WTC11 (cell line): ENCODE results near the gene ODAD3. TPM values are rescaled to one million over a fixed set of nuclear protein-coding genes. Genes with fewer than 3 reads are reported as not detected.

Experiments used
- EMX1 ChIP-seq: fragments of 250-450 bp; sonication (Bioruptor Pico); IDR thresholded peaks from 2 replicates; pipeline ENCODE4 v1.8.0; 2021; ENCODE audit warnings: mild to moderate bottlenecking
- GRHL2 ChIP-seq: fragments of 250-450 bp; sonication (Bioruptor Pico); IDR thresholded peaks from 2 replicates; pipeline ENCODE4 v1.8.0; 2022; ENCODE audit warnings: mild to moderate bottlenecking, moderate library complexity; ENCODE audit not compliant: insufficient replicate concordance, severe bottlenecking
- GTF2I ChIP-seq: fragments of 250-450 bp; sonication (Bioruptor Pico); conservative IDR thresholded peaks from 2 replicates; pipeline ENCODE4 v1.4.0; 2021; ENCODE audit warnings: mild to moderate bottlenecking
- JAZF1 ChIP-seq: fragments of 250-450 bp; sonication (Bioruptor Pico); IDR thresholded peaks from 2 replicates; pipeline ENCODE4 v1.9.0; 2021; ENCODE audit warnings: moderate library complexity, mild to moderate bottlenecking, inconsistent platforms
- MXD4 ChIP-seq: fragments of 250-450 bp; sonication (Bioruptor Pico); IDR thresholded peaks from 2 replicates; pipeline ENCODE4 v1.8.0; 2021; ENCODE audit warnings: mild to moderate bottlenecking, moderate library complexity, borderline replicate concordance
- NR2C2 ChIP-seq: sonication (generic); formaldehyde crosslinking; IDR thresholded peaks from 2 replicates; pipeline ENCODE4 v1.8.0; 2022; ENCODE audit warnings: mild to moderate bottlenecking, missing genetic modification reagents
- OVOL2 ChIP-seq: fragments of 250-450 bp; sonication (Bioruptor Pico); IDR thresholded peaks from 2 replicates; pipeline ENCODE4 v1.9.0; 2021; ENCODE audit warnings: mild to moderate bottlenecking, borderline replicate concordance
- RELA ChIP-seq: sonication (generic); formaldehyde crosslinking; IDR thresholded peaks from 2 replicates; pipeline ENCODE4 v1.8.1; 2022; ENCODE audit warnings: missing genetic modification reagents, mild to moderate bottlenecking, borderline replicate concordance
- SOX15 ChIP-seq: fragments of 250-450 bp; sonication (Bioruptor Pico); IDR thresholded peaks from 2 replicates; pipeline ENCODE4 v1.9.0; 2021; ENCODE audit warnings: mild to moderate bottlenecking
- TCF7 ChIP-seq: sonication (generic); formaldehyde crosslinking; IDR thresholded peaks from 2 replicates; pipeline ENCODE4 v1.8.0; 2022; ENCODE audit warnings: mild to moderate bottlenecking, low read depth, missing genetic modification reagents, moderate library complexity
- TEAD1 ChIP-seq: sonication (generic); formaldehyde crosslinking; IDR thresholded peaks from 2 replicates; pipeline ENCODE4 v1.8.0; 2022; ENCODE audit warnings: mild to moderate bottlenecking, missing genetic modification reagents
- TEAD4 ChIP-seq: sonication (generic); formaldehyde crosslinking; IDR thresholded peaks from 2 replicates; pipeline ENCODE4 v1.8.0; 2022; ENCODE audit warnings: mild to moderate bottlenecking, missing genetic modification reagents
- TP53 ChIP-seq: sonication (generic); formaldehyde crosslinking; IDR thresholded peaks from 2 replicates; pipeline ENCODE4 v1.8.1; 2023; ENCODE audit warnings: mild to moderate bottlenecking, missing genetic modification reagents
- ZBTB21 ChIP-seq: sonication (generic); formaldehyde crosslinking; IDR thresholded peaks from 2 replicates; pipeline ENCODE4 v1.8.1; 2023; ENCODE audit warnings: mild to moderate bottlenecking, missing genetic modification reagents, borderline replicate concordance
- ZNF138 ChIP-seq: sonication (generic); formaldehyde crosslinking; conservative IDR thresholded peaks from 2 replicates; pipeline ENCODE4 v1.8.1; 2022; ENCODE audit warnings: mild to moderate bottlenecking, moderate library complexity, missing genetic modification reagents
- ZNF281 ChIP-seq: sonication (generic); formaldehyde crosslinking; IDR thresholded peaks from 2 replicates; pipeline ENCODE4 v1.8.0; 2023; ENCODE audit warnings: mild to moderate bottlenecking, missing genetic modification reagents
- ZNF317 ChIP-seq: sonication (generic); formaldehyde crosslinking; IDR thresholded peaks from 2 replicates; pipeline ENCODE4 v1.8.1; 2023; ENCODE audit warnings: low read depth, mild to moderate bottlenecking, moderate library complexity, missing genetic modification reagents, borderline replicate concordance
- total RNA-seq: library from RNA; stranded (reverse); gene quantifications from 3 replicates; pipeline ENCODE4 v1.2.3, GENCODE V29; 2021
- TF ChIP-seq, protein P1 (sequence below): fragments of 200-600 bp; IDR thresholded peaks from 2 replicates; pipeline ENCODE4 v1.8.0; 2022; ENCODE audit warnings: antibody characterized with exemption
- TF ChIP-seq, protein P2 (sequence below): sonication (generic); formaldehyde crosslinking; conservative IDR thresholded peaks from 2 replicates; pipeline ENCODE4 v1.8.1; 2022; ENCODE audit warnings: mild to moderate bottlenecking, missing genetic modification reagents
- TF ChIP-seq, protein P3 (sequence below): sonication (generic); formaldehyde crosslinking; IDR thresholded peaks from 2 replicates; pipeline ENCODE4 v1.8.0; 2023; ENCODE audit warnings: missing genetic modification reagents
- TF ChIP-seq, protein P4 (sequence below): fragments of 250-450 bp; sonication (Bioruptor Pico); IDR thresholded peaks from 2 replicates; pipeline ENCODE4 v1.9.0; 2021; ENCODE audit warnings: mild to moderate bottlenecking, borderline replicate concordance
- TF ChIP-seq, protein P5 (sequence below): sonication (generic); formaldehyde crosslinking; IDR thresholded peaks from 2 replicates; pipeline ENCODE4 v1.8.1; 2022; ENCODE audit warnings: low read depth, missing genetic modification reagents, borderline replicate concordance
- TF ChIP-seq, protein P6 (sequence below): sonication (generic); formaldehyde crosslinking; IDR thresholded peaks from 2 replicates; pipeline ENCODE4 v1.8.0; 2023; ENCODE audit warnings: missing genetic modification reagents, mild to moderate bottlenecking, borderline replicate concordance

The ODAD3 gene
- total RNA-seq, 1 experiment from 2014 or later = 4.1 TPM

DNA sequence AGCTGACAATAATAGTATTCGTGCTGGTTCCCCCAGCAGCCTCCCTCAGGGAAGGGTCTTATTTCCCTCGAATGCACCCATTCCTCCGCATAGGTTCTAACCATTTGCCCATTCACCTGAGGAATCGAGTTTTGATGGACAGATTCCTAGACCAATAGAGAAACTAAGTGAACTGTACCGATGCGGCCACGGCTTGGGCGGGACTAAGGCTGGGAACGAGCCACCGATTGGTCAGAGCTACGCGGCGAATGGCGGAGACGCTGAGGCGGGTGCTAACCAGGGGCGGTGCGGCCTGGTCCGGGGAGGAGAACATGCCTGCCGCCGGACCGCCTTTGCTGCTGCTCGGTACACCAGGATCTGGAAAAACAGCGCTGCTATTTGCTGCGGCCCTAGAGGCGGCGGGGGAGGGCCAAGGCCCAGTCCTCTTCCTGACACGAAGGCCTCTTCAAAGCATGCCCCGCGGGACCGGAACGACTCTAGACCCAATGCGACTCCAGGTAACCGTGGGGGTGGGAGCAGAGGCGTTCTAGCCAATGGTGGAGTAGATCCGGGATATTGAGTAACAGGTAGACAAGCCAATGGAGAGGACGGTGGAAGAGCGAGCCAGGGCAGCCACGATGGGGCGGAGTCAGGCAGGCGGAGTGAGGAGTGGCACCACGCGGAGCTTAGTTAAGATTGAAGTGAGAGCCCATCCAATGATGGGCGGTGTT lies 60.3 kb downstream of the ODAD3 start, which contains the start of gene SWSAP1 (continued):
- TF ChIP-seq OVOL2 (CRISPR knock-in tag) (no peak), TEAD1 (CRISPR knock-in tag) (0 out of 2 replicates have a peak, but pooled peaks have one; percentile 68), ZNF281 (no peak), RELA (no peak), SOX15 (no peak), ZNF317 (CRISPR knock-in tag) (no peak), GRHL2 (CRISPR knock-in tag) (no peak), EMX1 (no peak), TP53 (no peak), MXD4 (CRISPR knock-in tag) (no peak), ZBTB21 (CRISPR knock-in tag) (no peak), GTF2I (no peak), NR2C2 (CRISPR knock-in tag) (no peak), ZNF138 (no peak), TEAD4 (CRISPR knock-in tag) (no peak), TCF7 (no peak), JAZF1 (CRISPR knock-in tag) (no peak)
- TF ChIP-seq, protein P1, sequence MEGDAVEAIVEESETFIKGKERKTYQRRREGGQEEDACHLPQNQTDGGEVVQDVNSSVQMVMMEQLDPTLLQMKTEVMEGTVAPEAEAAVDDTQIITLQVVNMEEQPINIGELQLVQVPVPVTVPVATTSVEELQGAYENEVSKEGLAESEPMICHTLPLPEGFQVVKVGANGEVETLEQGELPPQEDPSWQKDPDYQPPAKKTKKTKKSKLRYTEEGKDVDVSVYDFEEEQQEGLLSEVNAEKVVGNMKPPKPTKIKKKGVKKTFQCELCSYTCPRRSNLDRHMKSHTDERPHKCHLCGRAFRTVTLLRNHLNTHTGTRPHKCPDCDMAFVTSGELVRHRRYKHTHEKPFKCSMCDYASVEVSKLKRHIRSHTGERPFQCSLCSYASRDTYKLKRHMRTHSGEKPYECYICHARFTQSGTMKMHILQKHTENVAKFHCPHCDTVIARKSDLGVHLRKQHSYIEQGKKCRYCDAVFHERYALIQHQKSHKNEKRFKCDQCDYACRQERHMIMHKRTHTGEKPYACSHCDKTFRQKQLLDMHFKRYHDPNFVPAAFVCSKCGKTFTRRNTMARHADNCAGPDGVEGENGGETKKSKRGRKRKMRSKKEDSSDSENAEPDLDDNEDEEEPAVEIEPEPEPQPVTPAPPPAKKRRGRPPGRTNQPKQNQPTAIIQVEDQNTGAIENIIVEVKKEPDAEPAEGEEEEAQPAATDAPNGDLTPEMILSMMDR = no peak
- TF ChIP-seq, protein P2, sequence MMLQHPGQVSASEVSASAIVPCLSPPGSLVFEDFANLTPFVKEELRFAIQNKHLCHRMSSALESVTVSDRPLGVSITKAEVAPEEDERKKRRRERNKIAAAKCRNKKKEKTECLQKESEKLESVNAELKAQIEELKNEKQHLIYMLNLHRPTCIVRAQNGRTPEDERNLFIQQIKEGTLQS (CRISPR knock-in tag) = no peak
- TF ChIP-seq, protein P3, sequence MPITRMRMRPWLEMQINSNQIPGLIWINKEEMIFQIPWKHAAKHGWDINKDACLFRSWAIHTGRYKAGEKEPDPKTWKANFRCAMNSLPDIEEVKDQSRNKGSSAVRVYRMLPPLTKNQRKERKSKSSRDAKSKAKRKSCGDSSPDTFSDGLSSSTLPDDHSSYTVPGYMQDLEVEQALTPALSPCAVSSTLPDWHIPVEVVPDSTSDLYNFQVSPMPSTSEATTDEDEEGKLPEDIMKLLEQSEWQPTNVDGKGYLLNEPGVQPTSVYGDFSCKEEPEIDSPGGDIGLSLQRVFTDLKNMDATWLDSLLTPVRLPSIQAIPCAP (CRISPR knock-in tag) = no peak
- TF ChIP-seq, protein P4, sequence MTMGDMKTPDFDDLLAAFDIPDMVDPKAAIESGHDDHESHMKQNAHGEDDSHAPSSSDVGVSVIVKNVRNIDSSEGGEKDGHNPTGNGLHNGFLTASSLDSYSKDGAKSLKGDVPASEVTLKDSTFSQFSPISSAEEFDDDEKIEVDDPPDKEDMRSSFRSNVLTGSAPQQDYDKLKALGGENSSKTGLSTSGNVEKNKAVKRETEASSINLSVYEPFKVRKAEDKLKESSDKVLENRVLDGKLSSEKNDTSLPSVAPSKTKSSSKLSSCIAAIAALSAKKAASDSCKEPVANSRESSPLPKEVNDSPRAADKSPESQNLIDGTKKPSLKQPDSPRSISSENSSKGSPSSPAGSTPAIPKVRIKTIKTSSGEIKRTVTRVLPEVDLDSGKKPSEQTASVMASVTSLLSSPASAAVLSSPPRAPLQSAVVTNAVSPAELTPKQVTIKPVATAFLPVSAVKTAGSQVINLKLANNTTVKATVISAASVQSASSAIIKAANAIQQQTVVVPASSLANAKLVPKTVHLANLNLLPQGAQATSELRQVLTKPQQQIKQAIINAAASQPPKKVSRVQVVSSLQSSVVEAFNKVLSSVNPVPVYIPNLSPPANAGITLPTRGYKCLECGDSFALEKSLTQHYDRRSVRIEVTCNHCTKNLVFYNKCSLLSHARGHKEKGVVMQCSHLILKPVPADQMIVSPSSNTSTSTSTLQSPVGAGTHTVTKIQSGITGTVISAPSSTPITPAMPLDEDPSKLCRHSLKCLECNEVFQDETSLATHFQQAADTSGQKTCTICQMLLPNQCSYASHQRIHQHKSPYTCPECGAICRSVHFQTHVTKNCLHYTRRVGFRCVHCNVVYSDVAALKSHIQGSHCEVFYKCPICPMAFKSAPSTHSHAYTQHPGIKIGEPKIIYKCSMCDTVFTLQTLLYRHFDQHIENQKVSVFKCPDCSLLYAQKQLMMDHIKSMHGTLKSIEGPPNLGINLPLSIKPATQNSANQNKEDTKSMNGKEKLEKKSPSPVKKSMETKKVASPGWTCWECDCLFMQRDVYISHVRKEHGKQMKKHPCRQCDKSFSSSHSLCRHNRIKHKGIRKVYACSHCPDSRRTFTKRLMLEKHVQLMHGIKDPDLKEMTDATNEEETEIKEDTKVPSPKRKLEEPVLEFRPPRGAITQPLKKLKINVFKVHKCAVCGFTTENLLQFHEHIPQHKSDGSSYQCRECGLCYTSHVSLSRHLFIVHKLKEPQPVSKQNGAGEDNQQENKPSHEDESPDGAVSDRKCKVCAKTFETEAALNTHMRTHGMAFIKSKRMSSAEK (CRISPR knock-in tag) = no peak
- TF ChIP-seq, protein P5, sequence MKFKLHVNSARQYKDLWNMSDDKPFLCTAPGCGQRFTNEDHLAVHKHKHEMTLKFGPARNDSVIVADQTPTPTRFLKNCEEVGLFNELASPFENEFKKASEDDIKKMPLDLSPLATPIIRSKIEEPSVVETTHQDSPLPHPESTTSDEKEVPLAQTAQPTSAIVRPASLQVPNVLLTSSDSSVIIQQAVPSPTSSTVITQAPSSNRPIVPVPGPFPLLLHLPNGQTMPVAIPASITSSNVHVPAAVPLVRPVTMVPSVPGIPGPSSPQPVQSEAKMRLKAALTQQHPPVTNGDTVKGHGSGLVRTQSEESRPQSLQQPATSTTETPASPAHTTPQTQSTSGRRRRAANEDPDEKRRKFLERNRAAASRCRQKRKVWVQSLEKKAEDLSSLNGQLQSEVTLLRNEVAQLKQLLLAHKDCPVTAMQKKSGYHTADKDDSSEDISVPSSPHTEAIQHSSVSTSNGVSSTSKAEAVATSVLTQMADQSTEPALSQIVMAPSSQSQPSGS (CRISPR knock-in tag) = no peak
- TF ChIP-seq, protein P6, sequence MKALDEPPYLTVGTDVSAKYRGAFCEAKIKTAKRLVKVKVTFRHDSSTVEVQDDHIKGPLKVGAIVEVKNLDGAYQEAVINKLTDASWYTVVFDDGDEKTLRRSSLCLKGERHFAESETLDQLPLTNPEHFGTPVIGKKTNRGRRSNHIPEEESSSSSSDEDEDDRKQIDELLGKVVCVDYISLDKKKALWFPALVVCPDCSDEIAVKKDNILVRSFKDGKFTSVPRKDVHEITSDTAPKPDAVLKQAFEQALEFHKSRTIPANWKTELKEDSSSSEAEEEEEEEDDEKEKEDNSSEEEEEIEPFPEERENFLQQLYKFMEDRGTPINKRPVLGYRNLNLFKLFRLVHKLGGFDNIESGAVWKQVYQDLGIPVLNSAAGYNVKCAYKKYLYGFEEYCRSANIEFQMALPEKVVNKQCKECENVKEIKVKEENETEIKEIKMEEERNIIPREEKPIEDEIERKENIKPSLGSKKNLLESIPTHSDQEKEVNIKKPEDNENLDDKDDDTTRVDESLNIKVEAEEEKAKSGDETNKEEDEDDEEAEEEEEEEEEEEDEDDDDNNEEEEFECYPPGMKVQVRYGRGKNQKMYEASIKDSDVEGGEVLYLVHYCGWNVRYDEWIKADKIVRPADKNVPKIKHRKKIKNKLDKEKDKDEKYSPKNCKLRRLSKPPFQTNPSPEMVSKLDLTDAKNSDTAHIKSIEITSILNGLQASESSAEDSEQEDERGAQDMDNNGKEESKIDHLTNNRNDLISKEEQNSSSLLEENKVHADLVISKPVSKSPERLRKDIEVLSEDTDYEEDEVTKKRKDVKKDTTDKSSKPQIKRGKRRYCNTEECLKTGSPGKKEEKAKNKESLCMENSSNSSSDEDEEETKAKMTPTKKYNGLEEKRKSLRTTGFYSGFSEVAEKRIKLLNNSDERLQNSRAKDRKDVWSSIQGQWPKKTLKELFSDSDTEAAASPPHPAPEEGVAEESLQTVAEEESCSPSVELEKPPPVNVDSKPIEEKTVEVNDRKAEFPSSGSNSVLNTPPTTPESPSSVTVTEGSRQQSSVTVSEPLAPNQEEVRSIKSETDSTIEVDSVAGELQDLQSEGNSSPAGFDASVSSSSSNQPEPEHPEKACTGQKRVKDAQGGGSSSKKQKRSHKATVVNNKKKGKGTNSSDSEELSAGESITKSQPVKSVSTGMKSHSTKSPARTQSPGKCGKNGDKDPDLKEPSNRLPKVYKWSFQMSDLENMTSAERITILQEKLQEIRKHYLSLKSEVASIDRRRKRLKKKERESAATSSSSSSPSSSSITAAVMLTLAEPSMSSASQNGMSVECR = peak; percentile 67; the same call in 1 of the 2 replicates
